Peyer's patch (tissue), 4 donors: ENCODE results near the gene TSHB.

Experiments
- CTCF ChIP-seq, 6 experiments: fragments of 450-650 bp in 4 of 6; fragments of 200-600 bp in 2 of 6; sonication (generic) in 1 of 6; IDR thresholded peaks; one replicate each; pipeline ENCODE4 v1.5.1; 2017 to 2019; ENCODE audit warnings: antibody characterized with exemption in 6 of 6, mild to moderate bottlenecking in 3 of 6, moderate library complexity in 1 of 6
- POLR2A ChIP-seq, 2 donors: fragments of 450-650 bp; IDR thresholded peaks; one replicate each; pipeline ENCODE4 v1.5.1; 2017; ENCODE audit warnings: antibody characterized with exemption in 2 of 2, mild to moderate bottlenecking in 2 of 2, moderate library complexity in 2 of 2

GRCh38 chr1:115023593-115023992 lies 6.0 kb upstream of the TSHB start:
- TF ChIP-seq CTCF (IDR thresholded peaks at IDR 0.05) (no peak), POLR2A (IDR thresholded peaks at IDR 0.05) (no peak)
